ENCODE measurements around the gene ADAMTSL2.
A peak's percentile ranks its signal among the peaks of the same experiment; 100 is the strongest.

Gene ADAMTSL2

DNA sequence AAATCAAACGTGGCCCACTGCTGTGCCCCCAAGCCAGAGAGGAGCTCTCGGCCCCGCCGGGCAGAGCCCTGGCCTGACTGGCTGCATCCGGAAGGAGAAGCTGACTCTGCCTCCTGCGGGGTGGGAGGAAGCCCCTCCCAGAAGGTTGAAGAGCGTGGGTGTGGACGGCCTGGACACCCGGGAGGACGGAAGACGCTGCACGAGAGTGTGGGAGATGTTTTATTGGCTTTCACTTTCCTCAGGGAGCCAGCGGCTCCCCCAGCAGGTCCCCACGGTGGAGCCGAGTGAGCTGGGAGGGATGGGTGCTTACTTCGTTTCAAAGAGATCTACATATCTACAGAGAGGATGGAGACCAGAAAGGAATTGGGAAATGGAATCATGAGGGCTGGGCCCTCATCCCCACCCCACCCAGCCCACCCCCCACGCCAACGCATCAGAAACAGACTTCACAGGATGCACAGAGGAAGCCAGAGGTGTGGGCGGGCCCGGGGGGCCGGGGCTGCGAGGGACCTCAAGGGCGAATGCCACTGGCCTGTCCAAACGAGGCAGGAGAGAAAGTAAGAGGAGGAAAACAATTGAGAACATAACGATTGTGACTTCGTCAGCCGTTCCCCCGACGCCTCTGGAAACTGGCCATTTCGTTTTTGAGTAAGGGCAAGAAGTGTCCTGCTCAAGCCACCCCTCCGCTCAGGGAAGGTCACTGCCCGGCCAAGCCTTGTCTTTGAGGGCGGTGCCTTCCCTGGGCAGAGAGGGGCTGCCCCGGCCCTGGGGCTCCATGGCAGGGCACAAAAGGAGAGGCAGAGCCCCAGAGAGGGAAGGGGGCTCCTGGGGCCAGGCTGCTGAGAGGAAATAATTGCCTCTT lies 42.6 kb downstream of the ADAMTSL2 start:
- DNase-seq = no peak

DNA sequence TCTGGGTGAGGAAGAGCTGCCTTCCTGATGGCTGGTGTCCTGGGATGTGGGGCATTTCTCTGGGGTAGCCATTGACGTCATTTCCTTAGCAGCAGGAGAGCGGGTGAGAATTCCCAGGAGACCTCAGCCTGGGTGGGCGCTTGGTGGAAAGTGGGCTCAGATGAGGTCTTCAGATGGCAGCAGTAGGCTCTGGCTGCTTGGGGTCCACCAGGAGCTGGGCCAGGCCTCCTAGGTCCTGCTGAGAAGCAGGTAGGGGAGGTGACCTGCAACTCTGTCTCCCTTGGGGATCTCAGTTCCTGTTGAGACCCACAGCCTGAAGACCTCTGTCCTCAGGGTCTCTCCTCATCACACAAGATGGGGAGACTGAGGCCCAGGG lies 43.2 kb downstream of the ADAMTSL2 start:
- DNase-seq = no peak

DNA sequence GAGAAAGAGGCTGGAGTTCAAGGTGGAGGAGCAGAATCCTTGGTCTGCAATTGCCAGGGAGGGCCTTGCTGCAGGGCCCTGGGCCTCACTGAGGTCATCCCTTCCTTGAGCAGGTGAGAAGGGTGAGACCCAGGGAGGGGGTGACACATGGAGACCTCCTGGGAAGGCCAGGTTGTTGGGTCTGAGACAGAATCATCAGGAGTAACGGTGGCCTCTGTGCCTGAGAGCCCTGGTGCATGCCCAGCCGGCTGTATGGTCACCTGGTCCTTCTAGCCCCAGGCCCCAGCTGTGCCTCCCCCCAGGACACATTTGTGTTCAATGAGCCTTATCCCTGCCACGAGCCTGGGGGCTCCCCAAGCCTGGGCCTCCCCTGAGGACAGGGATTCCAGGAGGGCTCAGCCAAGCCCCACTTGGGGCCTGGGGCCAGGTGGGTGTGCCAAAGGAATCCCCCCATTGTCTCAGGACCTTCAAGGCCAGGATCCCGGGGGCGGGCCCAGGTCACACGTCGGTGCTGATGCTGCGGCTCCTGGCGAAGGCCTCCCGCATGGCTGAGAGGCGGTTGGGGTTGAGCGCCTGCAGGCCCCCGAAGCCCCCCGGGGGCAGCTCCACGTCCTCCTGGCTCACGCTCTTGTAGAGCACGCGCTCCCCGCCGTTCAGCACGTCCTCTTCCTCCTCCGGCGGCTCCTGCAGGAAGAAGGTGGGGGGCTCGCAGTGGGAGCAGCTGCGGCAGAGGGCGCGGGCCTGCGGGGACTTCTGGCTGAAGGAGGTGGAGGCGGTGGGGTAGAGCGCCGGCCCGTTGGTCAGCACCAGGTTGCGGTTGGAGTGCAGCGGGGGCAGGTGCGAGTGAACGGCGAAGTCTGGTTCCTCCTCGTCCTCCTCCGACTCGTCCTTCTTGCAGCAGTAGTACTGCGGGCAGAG lies 44.3 kb downstream of the ADAMTSL2 start:
- DNase-seq = no peak

DNA sequence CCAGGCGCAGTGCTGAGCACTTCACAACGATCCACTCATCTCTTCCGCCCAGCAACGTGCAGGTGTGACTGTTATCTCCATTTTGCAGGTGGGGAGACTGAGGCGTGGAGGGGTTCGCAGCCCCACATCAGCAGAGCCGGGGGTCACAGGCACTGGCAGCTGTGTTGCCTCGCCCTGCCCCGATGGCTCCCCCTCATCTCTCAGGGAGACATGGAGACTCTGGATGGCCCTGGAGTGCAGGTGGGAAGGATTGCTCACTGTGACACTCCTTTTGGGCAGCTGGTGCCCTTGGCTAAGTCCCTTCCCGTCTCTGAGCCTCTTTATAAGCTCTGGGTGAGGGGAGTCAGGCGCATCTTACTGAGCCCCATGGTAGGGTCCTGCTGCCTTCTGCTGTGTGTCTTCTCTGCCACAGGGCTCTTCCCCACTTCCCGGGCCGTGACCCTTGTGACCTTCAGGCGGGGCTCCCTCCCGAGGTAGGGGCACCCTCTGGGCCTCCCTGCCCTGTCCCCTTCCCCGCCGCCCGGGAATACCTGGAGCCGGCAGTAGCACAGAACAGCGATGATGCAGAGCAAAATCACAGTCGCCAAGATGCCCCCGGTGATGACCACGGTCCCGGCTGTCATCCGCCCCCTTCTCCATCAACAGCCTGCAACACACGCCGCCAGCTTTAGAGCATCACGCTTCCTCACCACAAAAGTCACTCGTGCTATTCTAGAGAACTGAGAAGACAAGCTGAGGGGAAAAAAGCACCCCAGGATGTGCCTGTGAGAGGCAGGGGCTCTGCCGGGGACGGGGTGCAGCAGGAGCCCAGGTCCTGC lies 45.3 kb downstream of the ADAMTSL2 start:
- no peak for DNase-seq

DNA sequence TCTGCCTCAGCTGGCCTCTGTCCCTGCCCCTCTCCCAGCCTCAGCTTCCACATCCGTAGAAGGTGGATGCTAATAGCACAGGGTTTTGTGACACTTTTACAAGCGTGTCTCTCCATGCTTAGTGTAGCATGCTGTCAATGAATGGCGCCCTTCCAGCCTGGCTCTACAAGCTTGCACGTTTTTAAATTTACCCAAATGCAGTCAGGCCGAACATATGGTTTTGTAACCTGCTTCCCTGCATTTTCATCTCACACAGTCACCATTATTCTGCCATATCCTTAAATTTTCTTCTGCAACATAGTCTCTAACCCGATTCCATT lies 45.9 kb downstream of the ADAMTSL2 start:
- DNase-seq = no peak

DNA sequence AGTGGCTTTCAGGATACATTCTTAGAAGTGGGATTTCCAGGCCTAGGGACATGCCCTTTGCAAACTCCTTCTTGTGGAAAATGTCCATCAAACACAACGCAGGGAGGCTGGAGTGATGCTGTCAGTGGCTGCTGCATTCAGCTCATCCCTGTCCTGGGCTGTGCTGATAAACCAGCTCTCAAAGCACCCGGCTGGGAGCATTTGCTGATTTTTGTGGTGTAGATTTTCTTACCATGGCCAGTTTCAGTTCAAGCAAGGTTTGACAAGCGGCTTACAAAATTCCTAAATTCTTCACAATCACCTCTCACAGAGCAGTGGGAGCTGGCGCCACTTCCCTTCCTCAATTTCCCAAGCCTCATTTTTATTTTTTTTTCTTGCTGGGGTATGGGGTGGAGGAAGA lies 46.5 kb downstream of the ADAMTSL2 start:
- no peak for DNase-seq

DNA sequence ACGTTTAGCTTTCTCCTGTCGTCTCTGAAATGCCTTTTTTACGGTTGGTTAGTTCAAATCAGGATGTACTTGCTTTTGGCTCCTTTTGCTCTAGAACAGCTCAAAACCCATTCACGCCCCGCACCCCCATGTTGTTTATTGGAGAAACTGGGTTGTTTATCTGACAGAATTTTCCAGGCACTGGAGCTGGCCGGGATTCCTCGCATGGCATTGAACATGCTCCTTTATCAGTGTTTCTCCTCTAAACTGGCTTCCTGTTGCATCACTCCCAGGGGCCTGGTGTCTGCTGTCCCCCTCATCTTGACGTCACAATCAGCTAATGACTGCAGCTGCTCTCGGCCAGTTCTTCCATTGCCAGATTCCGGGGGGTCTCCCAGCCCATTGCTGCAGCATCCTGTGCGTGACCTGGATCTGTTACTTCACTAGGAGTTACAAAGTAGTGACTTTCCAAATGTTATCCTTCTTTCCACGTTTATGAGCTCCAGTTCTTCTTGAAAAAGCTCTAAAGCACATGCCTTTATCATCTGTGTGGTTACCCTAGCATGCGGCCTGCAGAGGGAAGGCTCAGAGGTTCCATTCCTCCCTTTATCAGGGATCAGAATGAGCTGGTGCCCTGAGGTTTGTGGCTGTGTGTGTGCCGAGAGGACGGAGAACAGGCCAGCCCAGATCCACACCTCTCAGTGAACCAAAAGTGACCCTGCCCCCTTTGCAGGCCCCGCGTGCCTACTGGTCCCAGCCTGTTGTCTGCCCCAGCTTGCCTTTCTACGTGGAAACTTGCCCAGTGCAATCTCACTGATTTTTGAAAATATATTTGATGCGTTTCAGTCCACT lies 47.2 kb downstream of the ADAMTSL2 start:
- DNase-seq = no peak

DNA sequence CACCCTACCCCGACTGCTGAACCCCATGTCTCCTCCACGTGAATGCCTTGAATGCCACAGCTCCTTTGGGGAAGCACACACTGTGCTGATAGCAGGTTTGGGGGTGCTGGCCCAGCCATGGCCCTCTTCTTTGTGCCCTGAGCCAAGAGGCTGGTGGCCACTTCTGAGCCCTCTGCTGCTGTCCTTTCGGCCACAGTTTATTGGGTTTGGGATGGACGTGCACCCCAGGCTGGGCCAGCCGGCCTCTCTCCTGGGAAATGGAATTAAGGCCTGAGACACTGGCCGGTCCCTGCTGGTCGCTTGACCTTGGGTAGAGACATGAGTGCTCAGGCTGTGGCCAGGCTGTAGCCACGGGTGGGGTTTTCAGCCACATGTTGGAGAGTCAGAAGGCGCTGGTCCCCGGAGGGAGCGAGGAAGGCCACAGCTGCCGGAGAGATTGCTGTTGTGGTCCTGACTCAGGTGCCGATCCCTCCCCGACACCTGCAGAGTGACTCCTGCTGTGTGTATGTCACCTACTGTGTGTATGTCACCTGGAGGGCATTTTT lies 48.1 kb downstream of the ADAMTSL2 start:
- DNase-seq = no peak

DNA sequence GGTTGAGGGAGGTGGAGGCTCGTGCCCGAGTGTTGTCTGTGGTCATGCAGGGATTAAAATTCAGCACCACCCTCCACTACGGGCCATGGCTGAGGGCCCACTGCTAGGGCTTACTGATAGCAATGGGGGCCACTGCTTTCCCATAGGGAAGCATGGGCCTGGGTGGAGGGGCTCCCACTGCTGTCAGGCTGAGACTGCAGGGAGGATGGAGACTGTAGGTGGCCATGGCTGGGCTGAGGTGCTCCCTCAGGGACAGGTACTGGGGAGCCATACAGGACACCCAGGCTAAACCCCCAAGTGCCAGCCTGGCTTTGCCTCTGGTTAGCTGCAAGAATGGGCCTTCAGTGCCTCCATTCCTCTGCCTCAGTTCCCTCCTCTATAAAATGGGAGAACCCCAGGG lies 48.6 kb downstream of the ADAMTSL2 start:
- no peak for DNase-seq

DNA sequence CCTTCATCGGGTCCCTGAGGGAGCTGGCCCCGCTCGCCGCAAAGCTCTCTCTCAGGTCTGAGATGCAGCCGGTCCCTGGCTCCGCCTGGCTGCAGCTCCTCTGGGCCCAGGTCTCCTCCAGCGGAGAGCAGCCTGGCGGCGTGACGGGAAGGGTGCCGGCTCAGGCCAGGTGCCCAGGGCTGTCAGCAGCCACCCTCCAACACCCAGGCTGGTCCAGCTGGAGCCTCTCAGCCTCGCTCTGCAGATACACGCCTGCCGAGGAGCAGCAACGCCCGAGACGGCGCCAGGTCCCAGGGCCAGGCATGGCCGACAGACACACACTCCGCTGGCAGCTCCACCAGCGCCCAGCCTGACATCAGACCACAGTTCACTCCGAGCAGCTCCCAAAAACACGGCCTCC lies 49.1 kb downstream of the ADAMTSL2 start:
- DNase-seq = no peak

DNA sequence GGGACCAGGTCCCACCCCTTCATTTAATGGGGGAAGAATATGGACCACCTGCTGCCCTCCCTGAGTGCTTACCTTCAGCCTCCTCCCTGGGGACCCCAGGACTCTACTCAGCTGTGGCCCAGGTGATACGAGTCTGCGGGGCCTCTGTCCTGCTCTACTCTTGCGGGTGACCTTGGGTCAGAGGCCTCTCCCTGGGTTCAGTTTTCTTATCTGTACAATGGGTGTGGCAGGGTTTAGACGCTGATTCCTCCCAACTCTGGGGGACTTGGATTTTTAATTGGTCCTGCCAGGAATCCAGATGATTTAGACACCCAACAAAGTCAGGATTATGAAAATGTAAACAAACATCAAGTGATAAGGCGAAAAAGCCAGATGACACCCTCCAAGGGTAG lies 49.7 kb downstream of the ADAMTSL2 start:
- DNase-seq = no peak

DNA sequence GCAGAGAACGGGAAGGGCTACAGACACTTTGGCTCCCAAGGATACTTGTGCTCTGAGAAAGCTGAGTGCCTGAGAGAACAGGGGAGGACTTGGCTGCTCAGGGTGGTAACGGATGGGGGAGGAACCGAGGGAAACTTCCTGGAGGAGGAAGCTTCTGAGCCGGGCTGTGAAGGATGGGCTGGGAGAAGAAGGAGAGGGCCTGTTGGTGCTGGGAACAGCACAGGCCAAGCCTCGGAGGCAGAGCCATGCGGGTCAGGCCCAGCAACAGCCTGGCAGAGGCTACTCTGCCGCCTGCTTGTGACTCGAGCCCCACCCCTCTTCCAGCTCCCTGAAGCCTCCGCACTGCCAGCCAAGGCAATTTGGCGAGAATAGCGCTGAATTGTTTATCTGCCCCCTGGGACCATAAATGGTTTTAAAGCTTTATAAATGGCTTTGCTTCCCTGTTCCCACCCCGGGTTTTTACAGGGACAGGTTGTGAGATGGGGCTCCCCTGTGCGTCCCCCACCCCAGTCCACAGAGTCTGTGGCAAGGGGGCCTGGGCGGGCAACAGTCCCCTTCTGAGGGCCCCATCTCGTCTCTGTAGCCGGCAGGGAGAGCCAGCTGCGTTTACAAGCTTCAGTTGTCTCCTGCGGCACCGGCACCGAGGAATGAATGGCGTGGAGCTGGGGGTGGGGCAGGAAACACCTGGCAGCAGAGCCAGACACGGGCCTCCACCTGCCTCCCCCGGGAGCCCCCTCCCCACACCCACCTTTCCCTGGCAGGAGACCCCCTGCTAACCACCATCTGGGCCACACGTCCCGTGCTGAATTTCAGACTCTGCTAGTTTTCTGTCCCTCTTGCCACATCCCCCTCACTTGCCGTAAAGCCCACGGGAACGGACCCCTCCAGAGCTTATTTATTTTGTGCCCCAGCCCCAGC lies 50.3 kb downstream of the ADAMTSL2 start:
- DNase-seq = no peak

DNA sequence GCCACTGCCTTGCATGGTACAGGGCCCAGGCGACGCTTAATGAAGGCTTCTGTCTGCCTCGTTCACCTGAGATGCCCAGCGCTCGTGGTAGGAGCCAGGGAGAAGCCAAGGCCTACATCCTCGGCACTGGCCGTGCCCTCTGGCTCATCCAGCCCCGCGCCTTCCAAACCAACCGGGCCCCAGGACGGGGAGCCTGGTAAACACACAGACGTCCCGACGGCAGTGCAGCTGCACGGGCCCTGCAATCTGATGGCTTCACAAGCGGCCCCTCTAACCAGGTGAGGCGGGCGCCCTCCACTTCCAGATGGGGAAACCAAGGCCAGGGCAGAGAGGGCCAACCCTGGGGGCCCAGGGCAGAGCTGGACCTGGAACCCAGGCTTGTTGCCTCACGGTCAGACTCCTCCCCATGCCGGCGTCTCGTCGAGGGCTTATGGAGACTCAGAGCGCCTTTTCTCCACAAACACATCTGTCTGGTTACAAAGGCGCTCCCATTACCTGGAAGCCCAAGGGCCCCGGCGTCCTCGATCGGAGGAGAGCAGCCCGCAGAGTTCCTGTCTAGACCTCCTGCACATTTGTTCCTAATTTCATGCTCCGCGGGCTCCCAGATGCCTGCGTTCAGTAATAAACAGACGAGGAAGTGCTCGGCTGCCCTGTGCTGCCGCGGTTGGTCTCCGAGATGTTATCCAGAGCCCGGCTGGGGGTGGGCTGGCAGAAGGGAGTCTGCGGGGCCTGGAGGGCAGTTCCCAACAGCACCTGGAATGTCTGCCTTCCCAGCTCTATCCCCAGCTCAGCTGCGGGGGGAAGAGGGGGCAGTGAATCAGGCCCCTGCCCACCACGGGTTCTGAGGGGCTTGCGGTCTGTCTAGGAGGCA lies 51.2 kb downstream of the ADAMTSL2 start:
- DNase-seq = no peak

DNA sequence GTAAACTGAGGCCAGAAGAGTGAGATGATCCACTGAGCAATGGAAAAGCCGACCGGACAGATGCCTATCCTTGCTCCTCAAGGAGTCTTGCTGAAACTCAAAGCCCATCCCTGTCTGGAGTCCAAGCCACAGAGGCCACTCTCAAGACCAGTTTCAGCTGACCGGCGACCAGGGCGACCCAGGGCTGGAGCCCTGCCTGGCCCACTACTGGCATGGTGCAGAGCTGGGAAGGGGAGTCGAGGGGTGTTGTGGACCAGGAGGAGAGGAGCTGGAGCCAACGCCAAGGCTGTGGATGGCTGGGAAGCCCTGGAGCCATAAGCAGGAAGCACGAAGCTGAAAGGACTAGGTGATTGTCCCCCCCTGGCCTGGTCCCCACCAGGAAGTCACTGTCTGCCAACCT lies 52.5 kb downstream of the ADAMTSL2 start:
- DNase-seq = no peak

DNA sequence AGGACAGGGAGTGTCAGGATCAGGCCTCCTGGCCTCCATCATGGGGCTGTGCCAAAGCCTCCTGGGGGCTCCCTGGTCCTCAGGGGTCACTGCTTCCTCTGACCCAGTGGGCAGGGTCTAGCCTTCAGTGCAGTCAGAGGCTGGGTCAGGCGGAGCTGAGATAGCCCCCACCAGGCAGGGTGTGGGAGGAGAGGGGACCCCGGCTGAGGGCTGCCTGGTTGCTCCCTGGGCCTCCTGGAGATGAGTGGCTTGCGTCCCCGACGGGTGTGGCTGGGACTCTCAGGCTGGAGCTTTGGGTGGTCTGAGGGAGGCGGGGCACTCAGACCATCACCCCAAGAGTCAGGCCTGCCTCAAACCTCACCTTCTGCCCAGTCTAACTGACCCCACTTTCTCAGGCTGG lies 53.0 kb downstream of the ADAMTSL2 start:
- no peak for DNase-seq

DNA sequence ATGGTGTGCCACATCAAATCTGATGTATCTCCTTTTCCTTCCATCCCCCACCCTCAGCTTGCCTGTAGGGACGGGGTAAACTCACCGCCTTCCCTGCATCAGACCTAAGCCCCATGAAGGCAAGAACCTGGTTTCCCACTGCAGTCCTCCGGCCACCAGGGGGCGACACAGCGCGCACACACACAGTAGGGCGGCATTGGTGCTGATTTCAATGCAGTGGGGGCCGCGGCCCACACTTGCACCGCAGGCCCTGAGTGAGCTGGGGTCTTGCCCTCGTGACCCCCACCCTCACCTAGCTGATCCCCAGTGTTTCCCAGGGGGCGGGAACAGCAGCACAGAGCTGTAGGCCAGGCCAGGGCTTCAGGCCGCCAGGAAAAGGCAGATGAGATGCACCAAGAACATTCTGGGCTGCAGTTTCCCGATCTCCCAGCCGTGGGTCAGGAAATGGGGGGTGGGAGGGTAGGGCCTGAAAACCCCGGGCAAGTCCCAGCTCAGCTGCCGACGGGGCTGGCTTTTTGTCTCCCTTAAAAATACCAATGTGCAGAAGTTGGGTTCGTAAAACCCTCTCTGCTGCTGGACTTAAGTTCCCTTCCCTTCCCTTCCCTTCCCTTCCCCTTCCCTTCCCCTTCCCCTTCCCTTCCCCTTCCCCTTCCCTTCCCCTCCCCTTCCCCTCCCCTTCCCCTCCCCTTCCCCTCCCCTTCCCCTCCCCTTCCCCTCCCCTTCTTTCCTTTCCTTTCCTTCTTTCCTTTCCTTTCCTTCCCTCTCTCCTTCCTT lies 55.1 kb downstream of the ADAMTSL2 start:
- peak; percentile 48 for DNase-seq

DNA sequence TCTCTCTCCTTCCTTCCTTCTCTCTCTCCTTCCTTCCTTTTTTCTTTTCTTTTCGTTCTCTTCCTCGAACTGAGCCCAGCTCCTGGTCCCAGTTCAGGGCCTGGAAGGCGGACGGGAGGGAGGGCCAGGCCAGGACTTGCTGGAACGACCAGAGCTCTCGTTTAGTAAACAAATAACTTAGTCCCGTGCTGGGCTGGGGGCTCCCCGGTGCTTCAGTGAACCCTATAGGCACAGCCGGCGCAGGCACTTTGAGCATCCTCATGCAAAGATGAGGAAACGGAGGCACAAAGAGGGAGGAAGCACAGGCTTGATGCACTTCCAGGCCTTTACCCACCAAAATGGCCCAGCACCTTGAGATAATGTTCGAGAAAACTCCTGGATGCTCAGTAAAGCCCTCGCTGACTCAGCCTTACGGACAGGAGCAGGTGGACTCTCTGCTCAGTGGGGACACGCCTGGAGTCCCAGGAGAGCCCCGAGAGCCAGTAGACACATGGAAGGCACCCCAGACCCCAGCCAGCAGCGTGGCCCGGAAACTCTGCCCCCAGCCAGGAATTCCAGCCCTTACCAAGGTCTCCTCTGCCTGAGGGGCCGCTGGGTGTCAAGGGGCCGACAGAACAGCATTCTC lies 55.8 kb downstream of the ADAMTSL2 start:
- DNase-seq = no peak

DNA sequence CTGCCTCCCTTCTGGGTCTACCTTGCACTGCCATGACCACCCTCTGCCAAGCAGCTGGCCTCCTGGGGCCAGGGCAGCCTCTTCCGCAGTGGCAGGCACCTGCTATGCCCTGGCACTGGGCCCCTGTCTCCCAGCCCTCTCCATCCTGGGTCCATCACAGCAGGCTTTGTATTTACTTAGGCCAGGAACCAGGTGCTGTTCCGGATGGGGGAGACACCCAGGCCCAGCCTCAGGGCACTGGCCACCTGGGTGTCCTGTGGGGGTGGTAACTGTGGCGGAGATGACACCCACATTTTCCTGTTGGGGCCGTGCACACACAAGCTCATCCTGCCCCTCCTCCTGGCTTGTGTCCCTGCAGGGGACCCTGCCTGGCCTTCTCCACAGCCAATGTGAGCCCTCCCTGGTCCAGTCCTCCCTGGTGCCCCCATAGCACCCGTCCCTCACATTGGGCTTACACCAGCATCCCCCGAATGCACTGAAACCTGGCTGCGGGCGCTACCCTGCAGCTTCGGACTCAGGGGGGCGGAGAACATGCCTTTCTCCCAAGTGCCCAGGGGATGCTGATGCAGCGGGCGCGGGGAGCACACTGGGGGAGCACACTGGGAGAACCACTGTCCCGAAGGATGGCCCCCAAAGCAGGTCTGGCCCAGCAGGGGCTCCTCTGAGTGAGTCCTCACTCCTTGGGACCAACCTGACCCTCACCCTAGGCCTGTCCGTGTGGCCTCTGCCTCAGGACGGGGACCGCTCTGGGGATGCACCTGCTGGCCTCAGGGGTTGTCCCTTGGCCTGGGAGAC lies 56.8 kb downstream of the ADAMTSL2 start:
- no peak for DNase-seq
